Measurements from ENCODE around the gene KDF1.
"Not testable (repeated sequence)": the region's sequence is repeated elsewhere in the genome, so short reads cannot be mapped to it uniquely, and the experiment has no call there.

The KDF1 gene

DNA sequence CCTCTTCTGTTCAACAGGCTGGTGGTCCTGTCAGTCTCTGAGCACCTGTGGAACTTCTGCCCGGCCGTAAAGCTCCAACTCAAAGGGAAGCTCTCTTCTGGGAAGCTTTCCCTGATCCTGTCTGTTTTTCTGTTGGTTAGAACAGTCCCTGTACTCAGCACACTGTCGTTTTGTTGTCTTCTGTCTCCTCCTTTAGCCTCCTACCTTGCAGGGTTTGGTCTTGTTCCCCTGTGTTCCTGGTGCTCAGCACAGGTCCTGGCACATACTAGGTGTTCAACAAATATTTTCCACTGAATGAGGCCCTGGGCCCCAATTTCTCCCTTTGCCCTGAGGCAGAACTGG, 328 bp upstream of the KDF1 start:
- DNase-seq (ENCODE audit: insufficient read length, low spot score), result no peak
- FAIRE-seq, result no peak

DNA sequence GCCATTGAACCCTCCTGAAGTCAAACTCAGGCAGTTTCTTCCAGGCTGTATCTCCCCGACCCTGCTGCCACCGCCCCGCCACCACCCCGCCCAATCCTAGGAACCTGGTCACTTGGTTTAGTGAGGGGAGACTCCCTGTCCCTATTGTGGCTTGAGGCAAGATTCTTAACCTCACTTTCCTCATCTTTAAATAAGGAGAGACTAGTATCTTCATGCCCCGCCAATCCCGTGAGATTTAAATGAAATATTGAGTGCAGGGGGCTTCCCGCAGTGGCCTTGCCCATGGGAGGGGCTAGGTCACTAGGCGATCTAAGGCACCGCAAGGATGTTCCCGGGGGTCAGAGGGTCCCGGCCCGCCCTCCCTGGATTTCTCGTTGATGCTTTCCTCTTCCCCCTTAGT, 998 bp downstream of the KDF1 start:
- FAIRE-seq (no peak), DNase-seq (ENCODE audit: insufficient read length, low spot score) (no peak)

GRCh38 chr1:26957306-26957705, 3.0 kb downstream of the KDF1 start:
- no peak for FAIRE-seq
- no peak for DNase-seq (ENCODE audit: insufficient read length, low spot score)

GRCh38 chr1:26956321-26956720, 3.9 kb downstream of the KDF1 start:
- FAIRE-seq, result no peak

DNA sequence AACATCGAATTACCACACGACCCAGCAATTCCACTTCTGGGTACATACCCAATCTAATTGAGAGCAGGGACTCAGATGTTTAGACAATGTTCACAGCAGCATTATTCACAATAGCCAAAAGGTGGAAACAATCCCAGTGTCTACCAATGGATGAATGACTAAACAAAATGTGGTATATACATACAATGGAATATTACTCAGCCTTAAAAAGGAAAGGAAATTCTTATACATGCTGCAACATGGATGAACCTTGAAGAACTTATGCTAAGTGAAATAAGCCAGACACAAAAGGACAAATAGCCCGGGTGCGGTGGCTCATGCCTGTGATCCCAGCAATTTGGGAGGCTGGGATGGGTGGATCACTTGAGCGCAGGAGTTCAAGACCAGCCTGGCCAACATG, 6.9 kb downstream of the KDF1 start:
- no peak for FAIRE-seq
- DNase-seq (ENCODE audit: insufficient read length, low spot score), result no peak

More at GRCh38 chr1:26956321-26956720, 3.9 kb downstream of the KDF1 start:
- no peak for DNase-seq (ENCODE audit: insufficient read length, low spot score)

DNA sequence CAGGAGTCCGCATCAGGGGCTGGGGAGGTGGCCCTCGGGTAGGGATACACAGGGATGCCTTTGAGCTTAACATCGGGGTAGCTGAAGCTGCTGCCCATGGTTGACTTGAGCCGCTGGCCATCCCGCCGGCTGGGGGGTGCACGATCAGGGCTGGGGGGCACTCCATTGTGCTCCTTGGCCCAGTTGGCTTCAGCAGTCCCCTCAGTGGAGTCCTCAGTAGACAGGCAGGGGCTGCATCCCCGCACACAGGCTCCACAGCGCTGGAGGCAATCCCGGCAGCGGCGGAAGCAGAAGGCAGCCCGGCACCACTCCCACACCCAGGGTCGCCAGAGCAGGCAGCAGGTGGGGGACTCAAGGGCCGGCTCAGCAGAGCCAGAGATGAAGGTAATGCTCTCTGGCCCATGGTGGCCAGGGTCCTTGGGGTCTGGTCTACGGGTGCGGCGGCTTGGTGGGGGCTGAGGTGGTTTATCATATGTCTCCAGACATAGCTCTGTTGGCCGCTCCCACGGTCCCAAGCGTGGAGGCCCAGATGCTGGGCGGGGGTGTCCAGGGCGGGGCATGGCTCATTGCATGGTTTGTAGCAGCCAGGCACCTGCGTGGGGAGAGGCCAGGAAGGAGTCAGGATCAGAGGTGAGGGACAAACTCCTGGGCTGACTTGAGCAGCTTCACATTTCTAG, 8.3 kb downstream of the KDF1 start:
- FAIRE-seq (no peak), DNase-seq (ENCODE audit: insufficient read length, low spot score) (no peak)

DNA sequence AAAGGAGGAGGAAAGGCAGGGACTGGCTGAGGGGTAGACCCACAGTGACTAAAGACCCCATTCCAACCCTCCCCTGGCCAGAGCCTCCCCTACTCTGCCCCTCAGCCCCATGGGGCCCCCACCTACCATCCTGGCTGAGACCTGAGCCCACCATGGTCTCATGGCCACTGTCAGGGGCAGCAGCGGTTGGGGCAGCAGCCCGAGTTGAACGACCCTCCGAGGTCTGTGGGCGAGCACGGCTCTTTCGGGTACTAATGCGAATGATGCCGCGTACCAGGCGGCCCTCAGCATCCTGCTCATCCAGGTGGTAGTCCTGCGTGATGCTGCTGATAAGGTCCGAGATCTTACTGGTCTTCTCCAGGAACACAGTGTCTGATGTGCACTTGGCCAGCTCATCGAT, 9.1 kb downstream of the KDF1 start:
- FAIRE-seq (no peak), DNase-seq (ENCODE audit: insufficient read length, low spot score) (no peak)

GRCh38 chr1:26950602-26951001, 9.7 kb downstream of the KDF1 start:
- DNase-seq (ENCODE audit: insufficient read length, low spot score), result no peak
- no peak for FAIRE-seq

DNA sequence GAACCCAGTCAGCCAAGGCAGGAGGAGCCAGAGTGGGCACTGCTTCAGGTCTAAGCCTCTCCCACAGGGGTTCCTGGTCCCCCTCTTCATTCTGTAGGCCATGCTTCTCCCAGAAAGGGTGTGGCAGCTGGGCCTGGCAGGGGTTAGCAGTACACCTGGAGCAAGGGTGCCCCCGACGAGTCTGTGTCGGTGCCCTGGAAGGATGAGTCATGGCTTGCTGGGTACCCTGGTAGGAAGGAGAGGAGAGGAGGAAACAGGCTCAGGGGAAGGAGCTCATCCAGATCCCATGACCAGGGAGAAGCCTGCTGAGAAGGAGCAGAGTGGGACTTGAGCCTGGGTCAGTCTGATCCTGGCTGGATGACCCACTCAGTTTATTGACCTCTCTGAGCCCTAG, 10.3 kb downstream of the KDF1 start:
- DNase-seq (ENCODE audit: insufficient read length, low spot score) (no peak), FAIRE-seq (no peak)

DNA sequence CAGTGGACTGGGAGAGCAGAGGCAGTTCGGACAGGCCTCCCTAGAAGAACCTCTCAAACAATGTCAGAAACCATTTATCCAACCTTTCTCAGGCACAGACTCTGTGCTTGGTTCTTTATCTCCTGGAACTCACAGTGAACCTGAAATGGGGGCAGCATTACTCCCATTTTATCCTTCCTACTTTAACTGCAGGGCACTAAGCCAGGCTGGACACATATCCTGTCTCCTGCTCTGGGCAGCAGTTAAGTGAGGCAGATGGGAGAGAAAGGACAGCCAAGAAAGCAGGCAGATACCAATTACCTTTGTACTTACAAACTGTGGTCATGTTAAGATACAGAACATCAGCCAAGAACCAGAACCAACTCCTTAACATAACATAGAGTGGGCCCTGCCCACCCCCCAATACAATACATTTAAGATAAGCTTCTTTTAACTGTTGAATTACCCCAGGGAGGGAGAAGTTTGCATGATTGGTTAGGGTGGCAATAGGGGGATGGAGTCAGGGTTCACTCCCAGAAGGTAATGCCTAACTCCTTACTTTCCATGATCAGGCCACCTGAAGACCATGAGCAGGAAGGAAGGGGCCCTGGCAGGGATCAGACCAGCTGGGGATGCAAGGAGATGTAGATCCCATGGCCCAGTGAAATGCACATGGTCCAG, 10.9 kb downstream of the KDF1 start:
- FAIRE-seq (no peak), DNase-seq (ENCODE audit: insufficient read length, low spot score) (no peak)

- not testable (repeated sequence) for FAIRE-seq
Measured at GRCh38 chr1:26948725-26949057, 11.6 kb downstream of the KDF1 start.

GRCh38 chr1:26946270-26946669, 14.0 kb downstream of the KDF1 start:
- FAIRE-seq (no peak), DNase-seq (ENCODE audit: insufficient read length, low spot score) (no peak)

More at GRCh38 chr1:26948725-26949057, 11.6 kb downstream of the KDF1 start:
- not testable (repeated sequence) for DNase-seq (ENCODE audit: insufficient read length, low spot score)

- DNase-seq (ENCODE audit: insufficient read length, low spot score) (no peak), FAIRE-seq (no peak)
Measured at GRCh38 chr1:26945728-26946127, 14.5 kb downstream of the KDF1 start.

DNA sequence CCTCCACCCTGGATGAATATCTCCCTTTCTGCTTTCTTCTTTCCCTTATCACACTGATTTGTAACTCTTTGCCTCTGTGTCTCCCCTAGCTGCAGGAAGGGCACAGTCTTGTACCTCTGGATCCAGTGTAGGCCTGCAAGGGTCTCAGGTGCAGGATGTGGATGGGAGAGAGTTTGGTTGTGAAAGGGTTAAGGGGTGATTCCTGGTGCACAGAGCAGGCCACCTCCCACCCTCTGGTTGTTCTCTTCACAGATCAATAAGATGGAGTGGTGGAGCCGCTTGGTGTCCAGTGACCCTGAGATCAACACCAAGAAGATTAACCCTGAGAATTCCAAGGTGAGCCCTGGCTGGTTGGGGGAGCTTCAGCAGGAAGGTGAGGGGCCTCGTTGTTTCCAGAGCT, 15.1 kb downstream of the KDF1 start:
- no peak for FAIRE-seq
- DNase-seq (ENCODE audit: insufficient read length, low spot score), result no peak

GRCh38 chr1:26942656-26943055, 17.6 kb downstream of the KDF1 start:
- FAIRE-seq, result no peak
- DNase-seq (ENCODE audit: insufficient read length, low spot score), result no peak

DNA sequence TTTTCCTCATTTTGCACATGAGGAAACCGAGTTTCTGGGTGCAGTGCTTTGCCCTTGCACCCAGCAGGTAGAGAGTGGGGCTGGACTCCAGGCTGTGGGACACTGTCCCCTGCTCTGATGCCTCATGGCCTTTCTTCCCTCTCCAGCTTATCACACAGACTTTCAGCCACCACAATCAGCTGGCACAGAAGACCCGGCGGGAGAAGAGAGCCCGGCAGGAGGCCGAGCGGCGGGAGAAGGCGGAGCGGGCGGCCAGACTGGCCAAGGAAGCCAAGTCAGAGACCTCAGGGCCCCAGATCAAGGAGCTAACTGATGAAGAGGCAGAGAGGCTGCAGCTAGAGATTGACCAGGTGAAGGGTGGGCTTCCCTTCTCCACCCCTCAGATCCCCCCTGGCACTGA, 19.0 kb downstream of the KDF1 start:
- DNase-seq (ENCODE audit: insufficient read length, low spot score) (no peak), FAIRE-seq (no peak)

GRCh38 chr1:26938659-26939025, 21.6 kb downstream of the KDF1 start:
- FAIRE-seq (peak; percentile 46), DNase-seq (ENCODE audit: insufficient read length, low spot score) (no peak)

- DNase-seq (ENCODE audit: insufficient read length, low spot score), result no peak
- no peak for FAIRE-seq
Measured at GRCh38 chr1:26938004-26938658, 22.1 kb downstream of the KDF1 start.

DNA sequence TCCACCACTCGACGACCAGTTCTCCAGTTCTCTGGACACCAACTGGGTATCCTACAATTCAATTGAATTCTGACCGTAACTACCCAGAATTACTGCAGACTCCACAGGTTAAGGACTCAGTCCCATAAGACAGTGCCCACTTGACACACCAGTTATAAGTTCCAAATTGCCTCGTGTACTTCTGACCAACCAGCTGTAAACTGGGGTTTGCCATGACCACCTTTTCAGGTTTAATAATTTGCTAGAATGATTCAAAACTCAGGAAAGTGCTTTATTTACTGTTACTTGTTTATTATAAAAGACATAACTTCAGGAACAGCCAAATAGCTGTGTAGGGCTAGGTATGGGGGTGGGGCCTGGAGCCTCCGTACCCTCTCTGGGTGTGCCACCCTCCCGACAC, 23.4 kb downstream of the KDF1 start:
- DNase-seq (ENCODE audit: insufficient read length, low spot score), result no peak
- no peak for FAIRE-seq

- no peak for FAIRE-seq
- DNase-seq (ENCODE audit: insufficient read length, low spot score), result no peak
Measured at GRCh38 chr1:26932531-26932930, 27.7 kb downstream of the KDF1 start.

DNA sequence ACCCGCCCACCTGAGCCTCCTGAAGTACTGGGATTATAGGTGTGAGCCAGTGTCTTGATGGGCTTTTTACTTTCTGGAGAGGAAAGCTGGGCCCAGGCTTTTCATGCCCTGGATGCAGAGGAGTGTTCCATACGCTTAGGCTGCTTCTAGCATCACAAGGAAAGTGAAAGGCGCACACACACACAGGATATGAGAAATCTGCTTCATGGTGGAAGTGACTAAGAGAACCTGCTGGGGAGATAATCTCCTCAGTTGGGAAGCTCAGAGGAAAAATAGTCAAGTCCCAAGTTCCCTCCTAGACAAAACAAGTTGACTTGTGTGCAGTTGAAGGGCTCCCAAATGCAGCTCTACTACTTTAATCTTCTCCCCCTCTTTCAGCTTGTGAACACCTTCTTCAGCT, 36.6 kb downstream of the KDF1 start:
- no peak for DNase-seq (ENCODE audit: insufficient read length, low spot score)
- no peak for FAIRE-seq

DNA sequence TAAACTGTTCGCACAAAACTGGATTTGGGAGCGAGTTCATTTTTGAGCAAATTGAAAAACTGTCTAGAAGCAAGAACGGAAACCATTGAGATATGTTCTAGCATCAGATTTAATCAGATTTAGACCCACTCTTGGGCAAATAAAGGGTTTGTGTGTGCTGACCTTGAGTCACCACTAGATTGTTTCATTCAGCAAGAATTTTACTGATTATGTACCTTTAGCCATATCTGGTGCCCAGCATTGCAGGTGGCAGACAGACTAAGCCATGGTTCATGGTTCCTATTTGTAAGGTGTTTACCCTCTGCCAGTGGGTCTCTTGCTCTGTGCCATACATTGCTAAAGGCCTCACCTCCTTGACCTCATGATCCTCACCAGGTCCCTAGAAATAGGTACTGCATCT, 37.4 kb downstream of the KDF1 start:
- FAIRE-seq (no peak), DNase-seq (ENCODE audit: insufficient read length, low spot score) (no peak)

DNA sequence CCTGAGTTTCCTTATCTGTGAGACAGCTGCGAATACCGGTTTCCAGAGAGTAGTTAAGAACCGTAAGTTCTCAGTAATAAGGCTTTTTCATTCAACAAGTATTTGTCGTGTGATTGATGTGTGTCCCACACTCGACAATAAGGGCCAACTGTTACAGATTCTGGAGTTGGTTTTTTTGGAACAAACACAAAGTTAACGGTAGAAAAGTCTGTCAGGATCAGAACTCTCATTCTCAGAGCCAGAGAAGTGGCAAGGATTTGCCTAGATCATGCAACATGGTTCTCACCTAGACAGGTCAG, 37.9 kb downstream of the KDF1 start:
- DNase-seq (ENCODE audit: insufficient read length, low spot score) (no peak), FAIRE-seq (no peak)
